NT2/D1 (cell line): ENCODE data around the gene SCAMP4.

ENCODE experiments used
- DNase-seq: peaks from one replicate; pipeline ENCODE4 v3.0.0-alpha.2; 2011; ENCODE audit warnings: low read depth, low spot score
- H3K27me3 ChIP-seq: 2 replicates; pipeline ENCODE4 v1.6.0; 2011; ENCODE audit warnings: mild to moderate bottlenecking; ENCODE audit not compliant: insufficient read length, insufficient read depth
- H3K36me3 ChIP-seq: 2 replicates; pipeline ENCODE4 v1.6.1; 2011; ENCODE audit warnings: mild to moderate bottlenecking, low read length, mixed read lengths; ENCODE audit not compliant: insufficient read depth, insufficient read length
- H3K4me1 ChIP-seq: 2 replicates; pipeline ENCODE4 v1.5.1; 2011; ENCODE audit not compliant: insufficient read depth, insufficient read length
- H3K4me3 ChIP-seq: 2 replicates; pipeline ENCODE4 v1.5.1; 2011; ENCODE audit warnings: low read depth; ENCODE audit not compliant: insufficient read length
- H3K9ac ChIP-seq: 2 replicates; pipeline ENCODE4 v1.6.0; 2011; ENCODE audit warnings: low read depth; ENCODE audit not compliant: insufficient read length
- H3K9me3 ChIP-seq: 2 replicates; pipeline ENCODE4 v1.5.1; 2011; ENCODE audit warnings: mild to moderate bottlenecking, low read length; ENCODE audit not compliant: insufficient read depth
- SUZ12 ChIP-seq: IDR thresholded peaks from 2 replicates; pipeline ENCODE4 v1.6.1; 2011; ENCODE audit not compliant: insufficient read length, insufficient read depth; ENCODE audit errors: extremely low read depth
- YY1 ChIP-seq: IDR thresholded peaks from 2 replicates; pipeline ENCODE4 v1.6.1; 2011; ENCODE audit not compliant: insufficient read length, insufficient read depth
- ZNF274 ChIP-seq: IDR thresholded peaks from 2 replicates; pipeline ENCODE4 v1.6.1; 2011; ENCODE audit warnings: mild to moderate bottlenecking, low read depth, low read length

SCAMP4 gene

DNA sequence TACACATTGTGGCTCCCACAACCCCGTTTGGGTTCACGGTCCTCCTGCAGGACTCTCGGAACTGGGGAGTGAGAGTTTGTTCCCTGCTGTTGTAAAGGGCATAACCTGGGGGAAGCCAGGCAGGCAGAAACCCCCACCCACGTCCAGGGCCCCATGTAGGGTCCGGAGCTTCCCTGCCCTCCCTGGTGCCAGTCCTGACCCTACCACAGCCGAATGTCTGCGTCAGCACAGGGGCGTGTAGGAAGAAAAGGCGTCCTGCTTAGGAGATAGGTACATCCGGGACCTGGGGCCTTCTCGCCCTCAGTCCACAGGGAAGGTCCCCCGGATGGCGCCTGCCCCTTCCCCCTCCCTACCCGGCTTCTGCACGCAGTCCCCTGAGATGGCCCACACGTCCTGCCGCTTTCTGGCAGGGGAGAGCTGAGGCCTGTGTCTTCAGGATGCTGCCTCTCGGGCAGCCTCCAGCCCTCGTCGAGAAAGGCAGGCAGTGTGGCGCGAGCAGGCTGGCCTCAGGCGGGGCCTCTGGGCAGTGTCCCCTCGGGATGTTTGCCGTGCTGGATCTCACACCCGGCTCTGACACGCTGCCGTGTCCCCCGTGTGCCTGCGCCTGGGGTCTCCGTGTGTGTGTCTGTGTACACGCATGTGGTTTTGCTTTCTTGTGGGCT is 54.9 kb downstream of the SCAMP4 start:
- peaks cover 11% of the 10 kb centered on the region for H3K4me1 ChIP-seq
- H3K36me3 ChIP-seq = peaks cover 51% of the 10 kb centered on the region
- H3K9ac ChIP-seq = no peak overlapping the region
- no peak overlapping the region for H3K4me3 ChIP-seq
- no peaks in the 10 kb centered on the region for H3K9me3 ChIP-seq
- TF ChIP-seq SUZ12 (no peak), YY1 (no peak), ZNF274 (no peak)
- no peak for DNase-seq
- no peaks in the 10 kb centered on the region for H3K27me3 ChIP-seq

DNA sequence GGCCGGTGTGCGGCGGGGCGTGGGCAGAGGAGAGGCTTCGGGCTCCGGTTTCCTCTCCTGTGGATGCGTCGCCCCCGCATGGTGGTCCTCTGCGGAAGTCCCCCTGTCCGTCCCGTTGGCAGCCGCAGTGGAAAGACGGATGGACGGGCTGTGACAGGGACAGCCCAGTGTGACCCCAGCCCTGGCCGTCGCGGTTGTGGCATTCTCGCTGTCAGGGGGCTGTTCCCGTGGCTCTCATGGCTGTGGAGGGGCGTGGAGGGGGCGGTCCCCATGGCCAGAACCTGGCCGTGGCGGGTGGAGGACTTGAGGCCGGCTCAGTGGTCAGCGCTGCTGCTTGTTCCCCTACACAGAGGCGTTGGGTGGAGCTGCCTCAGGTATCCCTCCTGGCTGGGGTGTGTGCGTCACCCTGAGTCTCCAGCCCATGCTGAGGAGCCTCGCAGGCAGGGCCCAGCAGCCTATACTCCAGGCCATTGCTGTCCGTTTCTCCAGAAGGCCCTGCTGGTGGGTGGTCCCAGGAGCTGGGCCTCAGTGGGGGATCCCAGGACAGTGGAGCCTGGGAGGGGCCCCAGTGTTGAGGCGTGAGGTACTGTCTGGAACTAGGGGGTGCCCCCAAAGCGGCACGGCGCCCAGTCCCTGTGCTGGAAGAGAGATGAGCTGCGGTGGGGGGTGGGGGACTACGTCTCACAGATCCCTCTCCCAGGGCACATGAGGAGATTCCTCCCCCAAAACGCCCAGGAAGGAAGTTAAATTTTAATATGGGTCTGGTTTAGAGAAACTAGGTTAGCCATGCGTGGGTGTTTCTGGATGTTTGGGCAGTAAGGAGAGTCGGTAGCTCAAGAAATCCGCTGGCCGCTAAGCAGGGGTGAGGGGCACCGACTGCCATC is 56.0 kb downstream of the SCAMP4 start:
- H3K36me3 ChIP-seq = peaks cover 48% of the 10 kb centered on the region
- H3K9ac ChIP-seq = no peak overlapping the region
- peaks cover 3% of the 10 kb centered on the region for H3K4me1 ChIP-seq
- no peaks in the 10 kb centered on the region for H3K9me3 ChIP-seq
- no peak overlapping the region for H3K4me3 ChIP-seq
- H3K27me3 ChIP-seq = no peaks in the 10 kb centered on the region
- DNase-seq = no peak
- TF ChIP-seq SUZ12 = no peak

DNA sequence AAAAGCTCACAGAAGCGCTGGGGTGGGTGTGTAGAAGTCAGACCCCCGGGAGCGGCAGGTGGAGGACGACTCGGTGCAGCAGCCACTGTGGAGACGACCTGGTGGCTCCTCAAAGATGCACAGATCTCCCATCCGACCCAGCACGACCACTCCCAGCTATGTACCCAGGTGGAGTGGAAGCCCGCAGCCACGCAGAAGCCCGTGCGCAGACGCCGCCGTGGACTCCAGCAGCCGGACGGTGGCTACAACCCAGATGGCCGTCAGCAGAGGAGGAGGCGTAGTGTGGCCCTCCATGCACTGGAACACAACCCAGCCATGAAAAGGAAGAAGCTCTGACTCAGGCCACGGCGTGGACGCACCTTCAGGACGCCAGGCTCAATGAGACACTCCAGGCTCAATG is 57.5 kb downstream of the SCAMP4 start:
- Histone ChIP-seq H3K4me1 (no peaks in the 10 kb centered on the region), H3K36me3 (peaks cover 42% of the 10 kb centered on the region), H3K27me3 (no peaks in the 10 kb centered on the region), H3K9ac (no peak overlapping the region), H3K4me3 (no peak overlapping the region), H3K9me3 (no peaks in the 10 kb centered on the region)
- no peak for DNase-seq
- TF ChIP-seq ZNF274 (no peak), SUZ12 (no peak), YY1 (no peak)

DNA sequence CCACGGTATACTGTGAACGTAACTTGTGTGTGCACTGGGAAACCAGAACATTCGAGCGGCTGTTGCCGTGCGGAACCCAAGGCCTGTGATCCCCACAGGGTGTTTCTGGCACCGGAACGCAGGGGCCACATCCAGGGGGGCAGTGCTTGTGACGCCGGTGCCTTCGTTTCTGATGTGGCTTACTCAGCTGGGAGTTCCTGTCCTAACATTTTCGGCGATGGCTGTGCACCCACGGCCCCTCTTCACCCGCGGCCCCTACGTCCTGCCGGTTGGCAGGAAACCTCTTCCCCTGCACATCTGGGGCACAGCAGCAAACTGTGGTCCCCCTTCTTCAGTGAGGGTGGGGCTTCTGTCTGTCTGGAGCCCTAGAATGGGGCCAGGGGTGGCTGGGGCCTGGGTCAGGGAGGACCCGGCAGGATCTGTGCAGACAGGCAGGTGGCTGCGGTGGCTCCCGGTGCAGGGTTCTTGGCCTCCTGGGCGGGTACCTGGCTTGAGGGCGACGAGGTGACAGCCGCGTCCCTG is 61.9 kb downstream of the SCAMP4 start:
- Histone ChIP-seq H3K9me3 (no peaks in the 10 kb centered on the region), H3K36me3 (peaks cover 59% of the 10 kb centered on the region), H3K9ac (no peak overlapping the region), H3K27me3 (no peaks in the 10 kb centered on the region), H3K4me1 (peaks cover 2% of the 10 kb centered on the region), H3K4me3 (no peak overlapping the region)
- DNase-seq = no peak
- TF ChIP-seq SUZ12 (no peak), YY1 (no peak), ZNF274 (no peak)

DNA sequence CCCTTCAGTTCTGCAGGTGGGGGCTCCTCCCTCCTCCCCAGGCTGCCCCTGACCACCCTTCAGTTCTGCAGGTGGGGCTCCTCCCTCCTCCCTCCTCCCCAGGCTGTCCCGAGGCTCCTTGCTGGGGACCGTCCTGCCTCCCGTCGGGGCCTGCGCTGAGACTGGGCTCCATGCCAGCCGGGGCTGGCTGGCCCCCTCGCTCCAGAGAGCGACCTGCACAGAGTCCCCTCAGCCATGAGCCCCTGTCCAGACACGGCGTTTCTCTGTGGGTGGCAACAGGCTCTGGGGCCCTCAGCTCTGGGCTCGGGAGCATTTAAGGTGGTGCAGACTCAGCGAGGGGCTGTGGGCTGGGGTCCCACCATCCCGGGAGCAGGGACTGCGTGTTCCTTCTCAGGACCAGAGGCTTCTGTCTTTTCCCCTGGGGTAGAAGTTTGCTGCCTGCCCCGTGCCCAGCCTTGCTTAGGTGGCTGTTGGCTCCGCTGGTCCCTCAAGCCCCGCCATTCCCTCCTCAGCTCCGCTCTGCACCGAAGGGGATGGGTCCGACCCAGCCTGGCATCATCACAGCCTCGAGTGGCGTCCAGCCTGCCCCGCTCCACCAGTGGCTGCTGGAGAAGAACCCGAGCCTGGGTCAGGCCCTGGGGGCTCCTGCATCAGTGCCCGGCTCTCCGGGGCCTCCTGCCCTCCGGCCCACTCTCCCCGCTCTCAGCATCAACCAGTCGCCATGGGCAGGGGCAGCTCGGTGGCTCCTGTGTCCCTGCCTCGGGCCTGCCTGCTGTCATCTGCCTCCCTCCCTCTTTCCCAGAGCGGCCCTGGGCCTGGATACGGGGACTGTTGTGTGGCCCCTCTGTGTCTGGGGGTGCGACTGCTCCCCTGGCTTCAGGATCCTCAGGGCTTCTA is 63.3 kb downstream of the SCAMP4 start:
- Histone ChIP-seq H3K9ac (peak overlapping the region; percentile 42), H3K9me3 (no peaks in the 10 kb centered on the region), H3K27me3 (no peaks in the 10 kb centered on the region), H3K36me3 (peaks cover 53% of the 10 kb centered on the region), H3K4me1 (peaks cover 2% of the 10 kb centered on the region), H3K4me3 (no peak overlapping the region)
- no peak for DNase-seq
- TF ChIP-seq SUZ12 (no peak), YY1 (no peak), ZNF274 (no peak)

DNA sequence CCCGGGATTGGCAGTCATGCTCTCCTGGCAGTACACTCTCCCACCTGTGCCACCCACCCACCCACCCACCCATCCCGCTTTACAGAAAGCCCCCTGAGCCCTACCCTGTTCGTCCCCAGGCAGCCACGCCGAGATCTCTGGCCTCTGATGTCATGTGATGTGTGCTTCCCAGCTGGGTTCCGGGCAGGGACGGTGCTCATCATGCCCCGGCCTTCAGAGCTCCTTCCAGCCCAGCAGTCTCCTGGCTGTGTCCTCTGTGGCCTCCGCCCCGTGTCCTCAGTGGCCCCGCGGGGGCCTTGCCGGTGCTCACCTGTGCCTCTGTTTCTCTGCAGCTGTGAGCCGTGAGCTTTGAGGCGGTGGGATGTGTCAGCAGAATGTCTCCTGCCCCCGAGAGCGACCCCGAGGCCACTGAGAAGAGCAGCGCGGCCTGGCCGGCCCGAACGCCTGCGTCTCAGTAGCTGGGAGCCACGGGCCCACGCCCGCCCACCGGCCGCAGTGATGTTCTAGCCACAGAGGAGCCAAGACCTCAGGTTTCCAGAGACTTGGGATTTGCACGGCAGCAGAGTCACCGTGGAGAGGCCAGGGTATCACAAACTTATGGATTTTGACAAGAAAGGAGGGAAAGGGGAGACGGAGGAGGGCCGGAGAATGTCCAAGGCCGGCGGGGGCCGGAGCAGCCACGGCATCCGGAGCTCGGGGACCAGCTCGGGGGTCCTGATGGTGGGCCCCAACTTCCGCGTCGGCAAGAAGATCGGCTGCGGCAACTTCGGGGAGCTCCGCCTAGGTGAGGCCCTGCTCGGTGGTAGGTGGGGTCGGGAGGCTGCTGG is 64.2 kb downstream of the SCAMP4 start:
- no peak for DNase-seq
- no peak overlapping the region for H3K4me3 ChIP-seq
- peaks cover 2% of the 10 kb centered on the region for H3K4me1 ChIP-seq
- H3K9ac ChIP-seq = no peak overlapping the region
- peaks cover 53% of the 10 kb centered on the region for H3K36me3 ChIP-seq
- no peaks in the 10 kb centered on the region for H3K9me3 ChIP-seq
- no peaks in the 10 kb centered on the region for H3K27me3 ChIP-seq
- no peak for TF ChIP-seq SUZ12
- TF ChIP-seq YY1 = no peak
- TF ChIP-seq ZNF274 = no peak
